NOMO-1 treated with dmso at 0.1 percent for 144 hours (cell line): ENCODE measurements around the gene TMEM154.
A peak's percentile ranks its signal among the peaks of the same experiment; 100 is the strongest.

Experiments
- DNase-seq: peaks from one replicate; lab custom pipeline; 2025; ENCODE audit not compliant: unreplicated experiment; lab: John Stamatoyannopoulos, UW

Gene TMEM154

DNA sequence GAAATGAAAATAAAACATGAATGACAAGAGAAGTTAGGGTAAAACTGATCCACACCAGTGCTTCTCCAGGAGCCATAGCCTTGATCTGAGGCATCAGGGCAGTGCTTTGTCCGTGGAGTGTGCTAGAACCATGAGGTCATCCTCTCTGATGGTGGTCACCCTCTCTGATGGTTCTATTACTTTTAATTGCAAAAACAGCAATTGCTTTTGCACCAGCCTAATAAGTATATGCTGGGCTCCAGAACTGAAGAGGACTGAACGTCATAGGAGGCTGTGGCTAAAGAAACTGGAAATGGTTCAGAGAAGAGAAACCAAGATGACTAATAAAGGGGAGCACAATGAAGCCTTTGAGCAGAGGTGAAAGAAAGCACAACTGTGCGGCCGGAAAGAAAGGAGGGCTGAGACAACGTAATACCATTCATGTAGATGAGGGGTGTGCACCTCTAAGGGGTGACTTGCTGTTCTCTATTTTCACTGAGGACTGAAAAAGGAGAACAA is 17.0 kb upstream of the TMEM154 start:
- DNase-seq = peak; percentile 66

DNA sequence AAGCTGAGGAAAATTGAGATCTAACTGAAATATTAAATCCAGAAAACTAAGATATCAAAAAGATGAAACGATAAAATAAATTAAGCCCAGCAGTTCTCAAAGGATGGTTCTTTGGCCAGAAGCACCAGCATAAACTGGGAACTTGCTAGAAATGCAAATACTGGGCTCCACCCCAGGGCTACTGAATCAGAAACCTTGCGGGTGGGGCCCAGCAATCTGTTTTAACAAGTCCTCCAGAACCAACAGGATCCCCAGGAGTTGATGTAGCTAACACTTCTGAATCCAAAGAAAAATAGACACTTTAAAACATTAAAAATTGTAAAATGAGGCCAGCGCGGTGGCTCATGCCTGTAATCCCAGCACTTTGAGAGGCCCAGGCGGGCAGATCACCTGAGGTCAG is 14.1 kb upstream of the TMEM154 start:
- no peak for DNase-seq

DNA sequence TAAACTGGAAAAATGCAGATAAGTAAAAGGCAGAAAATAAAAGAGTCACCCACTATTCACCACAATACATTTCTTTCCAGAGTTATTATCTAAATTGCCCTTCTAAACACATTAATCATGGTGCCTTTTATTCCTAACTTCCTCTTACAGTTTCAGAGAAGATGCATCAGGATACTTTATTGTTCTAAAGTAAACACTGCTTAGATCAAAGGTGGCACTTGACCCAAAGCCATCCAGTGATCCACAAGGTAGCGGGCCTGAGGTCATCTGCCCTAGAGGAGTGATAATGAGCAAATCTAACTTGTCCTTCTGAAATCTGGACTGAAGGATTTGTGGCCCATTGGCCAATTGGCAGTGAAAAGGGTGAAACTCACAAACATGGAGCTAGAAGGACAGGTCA is 12.0 kb upstream of the TMEM154 start:
- no peak for DNase-seq

- no peak for DNase-seq
These were observed 11.2 kb upstream of the TMEM154 start for GRCh38 chr4:152690706-152691651.

- DNase-seq = no peak
These were observed 10.1 kb upstream of the TMEM154 start for GRCh38 chr4:152689615-152690501.

GRCh38 chr4:152687974-152688599 is 8.3 kb upstream of the TMEM154 start:
- DNase-seq = no peak

DNA sequence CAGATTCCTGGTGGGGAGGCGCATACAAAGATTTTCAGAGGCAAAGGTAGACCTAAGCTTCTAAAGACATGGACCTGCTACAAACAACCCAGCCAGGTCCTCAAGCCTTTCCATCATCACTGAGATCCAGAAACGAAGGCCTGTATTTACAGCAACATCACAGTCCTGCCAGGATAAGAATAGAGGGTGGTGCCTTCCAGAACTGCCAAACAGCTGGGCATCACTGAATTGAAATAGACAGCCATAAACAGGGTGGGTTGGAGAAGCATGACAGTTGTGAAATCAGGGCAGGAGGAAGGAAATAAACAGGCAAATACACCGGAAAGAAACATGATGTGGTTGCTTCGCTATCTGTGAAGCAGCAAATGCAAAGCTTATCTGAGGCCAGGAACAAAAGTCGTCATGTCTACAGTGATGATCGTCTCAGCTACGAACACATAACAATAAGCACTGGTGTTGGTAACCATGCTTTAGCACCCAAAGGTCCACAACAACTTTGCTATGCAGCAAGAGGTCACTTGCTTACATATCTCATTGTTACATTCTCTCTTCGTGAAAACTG is 6.7 kb upstream of the TMEM154 start:
- DNase-seq = no peak

GRCh38 chr4:152684587-152684986 is 4.8 kb upstream of the TMEM154 start:
- DNase-seq = no peak

DNA sequence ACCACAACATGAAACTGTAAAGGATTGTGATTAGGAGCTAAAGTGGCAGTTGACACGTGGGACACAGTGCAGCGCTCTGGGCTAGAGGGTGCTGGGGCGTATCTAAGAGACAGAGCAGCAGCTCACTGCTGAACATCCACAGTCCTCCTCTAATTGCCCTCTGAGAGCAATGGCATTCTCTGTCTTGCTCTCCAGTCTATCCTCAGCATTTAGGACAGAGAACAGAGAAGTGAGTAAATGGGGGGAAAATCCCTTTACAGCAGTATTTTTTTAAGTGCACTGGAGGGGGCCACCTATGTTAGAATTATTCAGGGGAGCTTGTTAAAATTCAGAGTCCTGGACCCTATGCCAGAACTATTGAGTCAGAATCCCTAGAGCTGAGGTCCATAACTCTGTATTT is 4.2 kb upstream of the TMEM154 start:
- DNase-seq = no peak

GRCh38 chr4:152682143-152682941 is 2.5 kb upstream of the TMEM154 start:
- DNase-seq = no peak

DNA sequence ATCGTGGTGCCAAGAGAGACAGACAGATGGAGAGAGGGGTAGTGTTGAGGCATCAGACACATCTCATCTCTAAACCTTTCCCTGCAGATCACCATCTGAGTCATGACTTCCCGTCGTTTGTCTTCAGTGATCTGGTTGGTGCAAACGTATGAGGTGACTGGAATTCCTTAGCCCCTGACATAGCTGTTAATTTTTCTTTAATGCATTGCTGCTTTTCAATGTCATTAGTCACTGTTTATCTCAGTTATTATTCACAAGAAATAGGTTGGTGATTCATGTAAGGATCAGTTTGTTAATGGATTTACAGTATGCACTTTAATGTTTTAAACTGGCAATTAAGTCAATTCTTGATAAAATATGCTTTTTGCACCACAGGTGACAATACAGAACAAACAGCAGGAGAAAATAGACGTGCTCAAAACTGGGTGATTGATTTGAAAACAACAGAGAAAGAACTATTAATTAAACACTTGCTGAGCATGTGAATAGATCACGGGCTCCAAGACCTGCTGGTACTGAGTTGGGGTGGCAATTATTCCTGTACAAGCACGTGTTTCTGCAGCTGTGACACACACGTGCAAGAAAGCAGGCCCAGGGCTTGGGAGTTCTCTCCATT is 1.3 kb upstream of the TMEM154 start:
- DNase-seq = peak; percentile 56

- DNase-seq = no peak
These were observed 956 bp downstream of the TMEM154 start for GRCh38 chr4:152678841-152679240.

DNA sequence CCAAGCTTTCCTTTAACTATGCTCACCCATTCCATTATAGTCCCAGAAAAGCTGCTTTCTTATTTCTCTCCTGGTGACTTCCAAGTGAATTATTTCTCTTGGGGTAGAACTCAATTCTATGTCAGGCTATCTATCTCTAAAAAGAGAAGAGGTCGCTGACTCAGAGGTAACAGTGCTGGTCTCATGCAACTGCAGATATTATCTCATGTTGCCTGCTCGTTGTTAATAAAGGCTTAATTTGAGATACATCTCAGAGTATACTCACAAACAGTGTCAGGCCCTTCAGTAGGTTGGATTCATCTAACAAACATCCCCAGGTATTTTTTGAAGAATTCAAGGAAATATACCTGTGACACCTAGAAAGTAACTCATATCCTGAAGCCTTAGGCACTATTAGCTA is 2.7 kb downstream of the TMEM154 start:
- no peak for DNase-seq

DNA sequence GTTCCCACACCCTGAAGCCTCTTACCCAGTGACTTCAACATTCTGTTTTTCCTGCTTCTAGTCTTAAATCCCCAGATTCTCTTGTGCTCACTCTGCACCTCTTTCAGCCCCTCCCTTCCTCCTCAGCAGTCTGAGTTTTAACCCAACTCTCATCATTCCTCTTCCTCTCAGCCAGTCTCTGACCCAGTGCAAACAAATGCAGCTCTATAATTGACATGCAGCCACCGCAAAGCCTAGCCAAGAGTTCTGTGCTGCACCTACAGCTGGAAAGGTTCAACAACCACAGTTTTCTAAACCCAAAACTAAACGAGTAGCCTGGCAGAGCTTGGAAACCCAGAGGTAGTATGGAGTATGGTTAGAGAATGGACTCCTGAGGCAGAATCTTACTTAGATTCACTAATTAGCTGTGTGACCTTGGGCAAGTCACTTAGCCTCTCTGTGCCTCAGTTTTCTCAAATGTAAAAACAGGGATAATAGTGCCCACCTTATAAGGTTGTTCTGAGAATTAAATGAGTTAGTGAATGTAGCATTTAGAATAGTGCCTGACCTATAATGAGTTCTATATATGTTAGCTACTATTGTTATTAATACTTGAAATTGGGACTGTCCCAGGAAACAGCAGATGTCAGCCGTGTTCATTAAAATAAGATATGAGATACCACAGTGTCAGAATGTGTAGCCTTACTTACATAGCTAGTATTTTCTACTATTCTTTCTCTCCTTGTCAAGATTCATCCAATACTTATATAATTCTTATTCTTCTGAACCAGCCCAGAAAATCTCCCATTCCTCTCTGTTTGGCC is 3.5 kb downstream of the TMEM154 start:
- no peak for DNase-seq

GRCh38 chr4:152674359-152674758 is 5.4 kb downstream of the TMEM154 start:
- no peak for DNase-seq

- no peak for DNase-seq
These were observed 6.3 kb downstream of the TMEM154 start for GRCh38 chr4:152673489-152673888.

GRCh38 chr4:152672206-152673092 is 7.3 kb downstream of the TMEM154 start:
- no peak for DNase-seq
